Measurements from ENCODE around the gene RNF26. TPM values are rescaled to one million over a fixed set of nuclear protein-coding genes. Genes with fewer than 3 reads are reported as not detected.

The RNF26 gene
- total RNA-seq (2021), result 55.0 and 64.3 TPM in 2 replicates
- percentile 79 among the genes with signal in this experiment for Bru-seq, nascent RNA
- percentile 93 among the genes with signal in this experiment for BruChase-seq, experiment 1, labeled RNA remaining after a 2-hour chase
- percentile 98 among the genes with signal in this experiment for BruChase-seq, experiment 2, labeled RNA remaining after a 6-hour chase
- long read RNA-seq, transcript RNF26-201 (1 exons, 2,787 nt), result major isoform, 190 of 190 reads
- long read RNA-seq, partial matches to known transcripts, result 0 of 190 reads
- long read RNA-seq, other reads (novel, unspliced or antisense), result 0 of 190 reads

DNA sequence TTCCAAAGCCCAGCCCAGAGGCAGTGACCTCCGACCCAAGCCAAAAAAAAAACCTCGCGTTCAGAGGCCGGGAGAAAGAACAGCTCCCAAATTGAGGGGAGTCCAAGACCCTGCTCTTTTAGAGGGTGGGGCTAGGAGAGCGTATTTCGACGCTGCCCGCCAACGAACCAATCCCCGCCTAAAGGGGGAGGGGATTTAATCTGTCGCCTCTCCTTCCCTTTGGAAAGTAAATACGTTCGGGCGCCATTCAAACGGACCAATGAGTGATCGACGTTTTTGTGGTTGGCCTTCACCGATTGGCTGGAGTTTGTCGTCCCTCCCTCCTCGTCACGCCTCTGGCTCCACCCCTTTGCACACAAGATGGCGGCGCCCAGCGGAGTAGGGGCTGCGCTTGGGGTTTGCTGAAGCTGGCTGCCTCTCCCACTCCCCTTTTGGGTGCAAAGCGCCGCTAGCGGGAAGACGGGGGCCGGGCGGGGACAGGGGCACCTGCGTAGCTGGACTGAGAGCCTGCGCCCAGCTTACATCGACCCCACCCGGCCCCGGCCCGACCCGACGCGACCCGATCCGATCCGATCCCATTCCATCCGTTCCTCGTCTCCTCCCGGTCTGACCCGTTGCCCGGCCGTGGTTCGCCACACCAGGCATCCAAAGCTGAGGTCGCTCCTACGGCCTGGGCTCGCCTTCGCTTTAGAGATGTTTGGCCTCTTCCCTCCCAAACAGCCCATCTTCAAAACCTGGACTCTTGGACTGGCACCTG, at the start of gene RNF26:
TSS of gene RNF26 (plus strand) at position 354 of the 757 bp plus-strand sequence. CDS start 596 bp downstream, outside the sequence.
- no peaks in the 10 kb centered on the region for H3K36me3 ChIP-seq (ENCODE audit: low read depth)
- peak within 1 kb of the TSS; percentile 69 for H3K4me3 ChIP-seq
- BruUV-seq (replicated peaks), result TSS peak; percentile 47
- H2AFZ ChIP-seq, result peak within 1 kb of the TSS; percentile 86
- ChIA-PET POLR2A (ENCODE audit: unreplicated experiment) (interaction anchor here (0.6 to 0.7 kb wide), 3 partner anchors 19 to 242 kb away, joined by 4 to 5 read pairs (median 4); no protein-coding TSS in a partner anchor), CTCF (interaction anchor here (0.5 to 1.1 kb wide), 5 partner anchors 12 to 644 kb away, joined by 3 to 5 read pairs (median 3); no protein-coding TSS in a partner anchor)
- DNase-seq, result peak; percentile 90 to 97
- H3K4me1 ChIP-seq (replicated peaks; ENCODE audit: insufficient read depth), result peaks cover 16% of the 10 kb centered on the region
- intact Hi-C loops (cut with micrococcal nuclease; ENCODE audit: unreplicated experiment), result no loop called here
- H3K79me2 ChIP-seq (ENCODE audit: low read depth), result peaks cover 19% of the 10 kb centered on the region
- H3K27ac ChIP-seq, result peak within 1 kb of the TSS; percentile 60
- H3F3A ChIP-seq (ENCODE audit: insufficient read depth, low read depth), result peaks cover 25% of the 10 kb centered on the region; the same call in 1 of the 2 replicates
- H3K4me2 ChIP-seq, result peak within 1 kb of the TSS; percentile 86
- H4K20me1 ChIP-seq (ENCODE audit: insufficient read depth), result no peaks in the 10 kb centered on the region
- no peaks in the 10 kb centered on the region for H3K27me3 ChIP-seq (ENCODE audit: insufficient read depth, low read depth)
- no peak for TF ChIP-seq EZH2 (IDR thresholded peaks at IDR 0.05; ENCODE audit: low read depth)
- TF ChIP-seq CTCF (conservative IDR thresholded peaks at IDR 0.05), result no peak
- no peaks in the 10 kb centered on the region for H3K9me2 ChIP-seq (ENCODE audit: insufficient read depth)
- no peaks in the 10 kb centered on the region for H3K9me3 ChIP-seq (ENCODE audit: insufficient read depth, low read depth)

DNA sequence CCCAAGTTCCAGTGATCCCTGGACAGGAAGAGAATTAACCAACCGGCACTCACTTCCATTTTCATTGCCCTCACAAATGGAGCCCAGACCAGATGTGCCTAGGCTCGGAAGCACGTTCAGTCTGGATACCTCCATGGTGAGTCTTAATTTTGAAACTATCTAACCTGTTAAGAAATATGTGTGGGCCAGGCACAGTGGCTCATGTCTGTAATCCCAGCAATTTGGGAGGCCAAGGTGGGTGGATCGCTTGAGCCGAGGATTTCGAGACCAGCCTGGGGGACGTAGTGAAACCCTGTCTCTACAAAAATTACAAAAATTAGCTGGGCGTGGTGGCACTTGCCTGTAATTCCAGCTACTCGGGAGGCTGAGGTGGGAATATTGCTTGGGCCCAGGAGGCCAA, 48.9 kb upstream of the RNF26 start:
- POLR2A ChIA-PET (ENCODE audit: unreplicated experiment), result no interaction called here
- BruUV-seq (replicated peaks), result no TSS peak
- Histone ChIP-seq H3K27ac (no peak overlapping the region), H3K79me2 (ENCODE audit: low read depth) (no peaks in the 10 kb centered on the region), H3F3A (ENCODE audit: insufficient read depth, low read depth) (peaks cover 4% of the 10 kb centered on the region; the same call in 1 of the 2 replicates), H3K9me2 (ENCODE audit: insufficient read depth) (no peaks in the 10 kb centered on the region), H3K27me3 (ENCODE audit: insufficient read depth, low read depth) (no peaks in the 10 kb centered on the region), H3K36me3 (ENCODE audit: low read depth) (peaks cover 24% of the 10 kb centered on the region; the same call in 1 of the 2 replicates), H4K20me1 (ENCODE audit: insufficient read depth) (no peaks in the 10 kb centered on the region), H3K4me2 (no peak overlapping the region), H3K4me1 (replicated peaks; ENCODE audit: insufficient read depth) (no peaks in the 10 kb centered on the region), H3K4me3 (no peak overlapping the region), H2AFZ (no peak overlapping the region), H3K9me3 (ENCODE audit: insufficient read depth, low read depth) (peaks cover 6% of the 10 kb centered on the region; the same call in 1 of the 2 replicates)
- intact Hi-C loops (cut with micrococcal nuclease; ENCODE audit: unreplicated experiment), result no loop called here
- CTCF ChIA-PET, result no interaction called here
- TF ChIP-seq CTCF (conservative IDR thresholded peaks at IDR 0.05) (no peak), EZH2 (IDR thresholded peaks at IDR 0.05; ENCODE audit: low read depth) (no peak)
- no peak for DNase-seq

DNA sequence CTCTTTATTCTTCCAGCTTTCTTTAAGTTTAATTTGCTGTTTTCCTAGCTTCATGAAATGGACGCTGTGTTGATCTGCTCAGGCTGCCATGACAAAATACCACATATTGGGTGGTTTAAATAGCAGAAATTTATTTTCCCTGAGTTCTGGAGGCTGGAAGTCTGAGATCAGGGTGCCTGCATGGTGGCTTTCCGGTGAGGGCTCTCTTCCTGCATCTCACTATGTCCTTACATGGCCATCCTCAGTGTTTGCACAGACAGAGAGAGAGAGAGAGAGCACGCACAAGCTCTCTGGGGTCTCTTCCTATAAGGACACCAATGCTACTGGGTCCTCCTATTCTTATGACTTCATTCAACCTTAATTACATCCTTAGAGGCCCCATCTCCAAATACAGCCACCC, 46.1 kb upstream of the RNF26 start:
- H3K9me2 ChIP-seq (ENCODE audit: insufficient read depth), result no peaks in the 10 kb centered on the region
- no peak overlapping the region for H3K4me2 ChIP-seq
- ChIA-PET POLR2A (ENCODE audit: unreplicated experiment) (no interaction called here), CTCF (no interaction called here)
- H3K79me2 ChIP-seq (ENCODE audit: low read depth), result no peaks in the 10 kb centered on the region
- H3K27ac ChIP-seq, result no peak overlapping the region
- H2AFZ ChIP-seq, result no peak overlapping the region
- H3K4me1 ChIP-seq (replicated peaks; ENCODE audit: insufficient read depth), result no peaks in the 10 kb centered on the region
- no peaks in the 10 kb centered on the region for H3K27me3 ChIP-seq (ENCODE audit: insufficient read depth, low read depth)
- H3K36me3 ChIP-seq (ENCODE audit: low read depth), result peaks cover 34% of the 10 kb centered on the region
- DNase-seq, result no peak
- peaks cover 7% of the 10 kb centered on the region; the same call in 1 of the 2 replicates for H3F3A ChIP-seq (ENCODE audit: insufficient read depth, low read depth)
- H4K20me1 ChIP-seq (ENCODE audit: insufficient read depth), result no peaks in the 10 kb centered on the region
- peaks cover 16% of the 10 kb centered on the region for H3K9me3 ChIP-seq (ENCODE audit: insufficient read depth, low read depth)
- BruUV-seq (replicated peaks), result no TSS peak
- intact Hi-C loops (cut with micrococcal nuclease; ENCODE audit: unreplicated experiment), result no loop called here
- H3K4me3 ChIP-seq, result no peak overlapping the region
- TF ChIP-seq EZH2 (IDR thresholded peaks at IDR 0.05; ENCODE audit: low read depth), result no peak
- TF ChIP-seq CTCF (conservative IDR thresholded peaks at IDR 0.05), result no peak

All from PC-9 (cell line).